BJ (cell line): ENCODE data around the gene GARIN5B. TPM values are rescaled to one million over a fixed set of nuclear protein-coding genes. Genes with fewer than 3 reads are reported as not detected.

Source experiments
- CTCF ChIA-PET: fragments of 350-600 bp; formaldehyde crosslinking; extraction: SDS; loops from one replicate; lab custom pipeline; 2021; ENCODE audit warnings: antibody characterized with exemption, inconsistent platforms; lab: Yijun Ruan, JAX
- POLR2A ChIA-PET: fragments of 300-600 bp; sonication (Branson Sonifier 250); formaldehyde crosslinking; extraction: SDS; loops from one replicate; lab custom pipeline; 2021; ENCODE audit warnings: antibody characterized with exemption; lab: Charles Lee
- DNase-seq: peaks from one replicate; pipeline ENCODE4 v3.0.0-alpha.2; 2011; ENCODE audit warnings: low read depth
- H3K27me3 ChIP-seq: 2 replicates; pipeline ENCODE4 v1.6.0; 2011; ENCODE audit warnings: low read length; ENCODE audit not compliant: control insufficient read depth, insufficient read depth
- H3K36me3 ChIP-seq: 2 replicates; pipeline ENCODE4 v1.5.1; 2011; ENCODE audit warnings: low read length; ENCODE audit not compliant: control insufficient read depth, insufficient read depth
- H3K4me3 ChIP-seq: 2 replicates; pipeline ENCODE4 v1.5.1; 2011; ENCODE audit warnings: low read depth, mild to moderate bottlenecking, control low read depth, low read length
- polyA plus RNA-seq: library from polyadenylated mRNA; depleted of rRNA; stranded (reverse); fragments of >200 nt; gene quantifications from 2 replicates; pipeline ENCODE4 v1.2.3, GENCODE V29; 2011
- TF ChIP-seq, protein P1 (sequence below): IDR thresholded peaks from 2 replicates; pipeline ENCODE4 v1.5.1; 2011; ENCODE audit warnings: low read depth, mild to moderate bottlenecking, control low read depth, inconsistent platforms, low read length, moderate library complexity; ENCODE audit not compliant: insufficient read depth

GARIN5B gene
- polyA plus RNA-seq, 1 experiment, result 0.02 TPM

- CTCF ChIA-PET, result interaction anchor here (1.3 kb wide), 1 partner anchor 13 kb away, joined by 3 read pairs; no protein-coding TSS in a partner anchor
- TF ChIP-seq, protein P1, sequence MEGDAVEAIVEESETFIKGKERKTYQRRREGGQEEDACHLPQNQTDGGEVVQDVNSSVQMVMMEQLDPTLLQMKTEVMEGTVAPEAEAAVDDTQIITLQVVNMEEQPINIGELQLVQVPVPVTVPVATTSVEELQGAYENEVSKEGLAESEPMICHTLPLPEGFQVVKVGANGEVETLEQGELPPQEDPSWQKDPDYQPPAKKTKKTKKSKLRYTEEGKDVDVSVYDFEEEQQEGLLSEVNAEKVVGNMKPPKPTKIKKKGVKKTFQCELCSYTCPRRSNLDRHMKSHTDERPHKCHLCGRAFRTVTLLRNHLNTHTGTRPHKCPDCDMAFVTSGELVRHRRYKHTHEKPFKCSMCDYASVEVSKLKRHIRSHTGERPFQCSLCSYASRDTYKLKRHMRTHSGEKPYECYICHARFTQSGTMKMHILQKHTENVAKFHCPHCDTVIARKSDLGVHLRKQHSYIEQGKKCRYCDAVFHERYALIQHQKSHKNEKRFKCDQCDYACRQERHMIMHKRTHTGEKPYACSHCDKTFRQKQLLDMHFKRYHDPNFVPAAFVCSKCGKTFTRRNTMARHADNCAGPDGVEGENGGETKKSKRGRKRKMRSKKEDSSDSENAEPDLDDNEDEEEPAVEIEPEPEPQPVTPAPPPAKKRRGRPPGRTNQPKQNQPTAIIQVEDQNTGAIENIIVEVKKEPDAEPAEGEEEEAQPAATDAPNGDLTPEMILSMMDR, result no peak
- H3K27me3 ChIP-seq, result no peaks in the 10 kb centered on the region
- H3K4me3 ChIP-seq, result no peak overlapping the region
- POLR2A ChIA-PET, result interaction anchor here (0.6 kb wide), 1 partner anchor 22 kb away, joined by 9 read pairs; no protein-coding TSS in a partner anchor
- DNase-seq, result no peak
- peaks cover 18% of the 10 kb centered on the region for H3K36me3 ChIP-seq
Measured at GRCh38 chr19:55345101-55345817, 17.8 kb downstream of the GARIN5B start.

DNA sequence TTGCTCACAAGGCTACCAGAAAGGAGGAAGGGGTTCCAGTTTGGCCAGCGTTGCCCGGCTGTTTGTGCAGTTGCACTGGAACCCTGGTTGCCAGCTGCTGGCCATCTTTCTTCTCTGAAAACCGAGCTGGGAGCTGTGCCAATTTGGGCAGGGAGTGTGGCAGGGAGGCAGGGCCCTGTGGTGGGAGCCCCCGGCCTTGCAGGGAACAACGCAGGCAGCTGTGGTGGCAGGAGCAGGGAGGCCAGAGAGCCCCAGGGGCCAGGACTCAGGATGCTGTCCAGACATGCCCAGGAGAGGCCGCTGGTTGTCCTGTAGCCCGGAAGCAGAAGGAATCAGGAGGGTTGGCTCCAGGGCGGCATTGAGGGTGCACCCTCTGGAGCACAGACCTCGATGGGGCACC is 18.6 kb downstream of the GARIN5B start:
- CTCF ChIA-PET, result interaction anchor here (1.0 to 1.3 kb wide), 2 partner anchors 12 to 20 kb away, joined by 3 read pairs; no protein-coding TSS in a partner anchor
- Histone ChIP-seq H3K4me3 (no peak overlapping the region), H3K36me3 (peaks cover 18% of the 10 kb centered on the region), H3K27me3 (no peaks in the 10 kb centered on the region)
- POLR2A ChIA-PET, result interaction anchor here (0.6 kb wide), 1 partner anchor 21 kb away, joined by 9 read pairs; no protein-coding TSS in a partner anchor
- DNase-seq, result no peak
- TF ChIP-seq, protein P1, result 0 out of 2 replicates have a peak, but pooled peaks have one; percentile 4

DNA sequence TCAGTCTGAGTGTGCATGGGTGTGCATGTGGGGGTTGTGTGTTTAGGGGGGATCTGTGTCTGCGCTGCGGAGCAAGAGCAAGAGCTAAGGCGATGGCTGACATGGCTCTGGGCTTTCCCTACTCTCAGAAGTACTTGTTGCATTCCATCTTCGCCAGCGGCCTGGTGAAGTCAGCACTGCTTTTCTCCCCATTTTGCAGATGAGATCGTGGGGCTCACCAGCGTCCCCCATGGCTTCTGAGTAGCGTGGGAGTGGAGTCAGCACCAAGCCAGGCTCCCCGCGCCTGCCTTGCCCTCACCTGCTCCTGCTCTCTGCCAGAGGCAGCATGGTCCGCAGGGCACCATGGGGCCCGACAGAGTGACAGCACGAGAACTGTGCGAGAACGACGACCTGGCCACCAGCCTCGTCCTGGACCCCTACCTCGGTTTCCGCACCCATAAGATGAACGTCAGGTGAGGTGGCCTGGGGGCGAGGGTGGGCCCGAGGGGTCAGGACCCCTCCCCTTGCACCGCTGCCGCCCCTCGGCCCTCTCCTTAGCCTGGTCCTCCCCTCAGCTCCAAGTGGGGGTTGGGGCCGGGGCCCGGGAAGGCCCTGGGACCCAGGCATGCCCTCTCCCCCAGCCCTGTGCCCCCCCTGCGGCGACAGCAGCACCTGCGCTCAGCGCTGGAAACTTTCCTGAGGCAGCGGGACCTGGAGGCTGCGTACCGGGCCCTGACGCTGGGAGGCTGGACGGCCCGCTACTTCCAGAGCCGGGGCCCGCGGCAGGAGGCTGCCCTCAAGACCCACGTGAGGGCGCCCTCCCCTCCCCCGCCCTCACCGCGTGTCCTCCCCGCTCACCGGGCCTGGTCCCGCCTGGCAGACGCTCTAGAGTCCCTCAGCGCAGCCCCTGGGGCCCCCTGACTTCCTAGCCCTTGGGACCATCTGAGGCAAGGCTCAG is 21.2 kb downstream of the GARIN5B start:
- Histone ChIP-seq H3K27me3 (no peaks in the 10 kb centered on the region), H3K36me3 (peaks cover 17% of the 10 kb centered on the region), H3K4me3 (no peak overlapping the region)
- ChIA-PET CTCF (no interaction called here), POLR2A (no interaction called here)
- TF ChIP-seq, protein P1, result no peak
- DNase-seq, result no peak

DNA sequence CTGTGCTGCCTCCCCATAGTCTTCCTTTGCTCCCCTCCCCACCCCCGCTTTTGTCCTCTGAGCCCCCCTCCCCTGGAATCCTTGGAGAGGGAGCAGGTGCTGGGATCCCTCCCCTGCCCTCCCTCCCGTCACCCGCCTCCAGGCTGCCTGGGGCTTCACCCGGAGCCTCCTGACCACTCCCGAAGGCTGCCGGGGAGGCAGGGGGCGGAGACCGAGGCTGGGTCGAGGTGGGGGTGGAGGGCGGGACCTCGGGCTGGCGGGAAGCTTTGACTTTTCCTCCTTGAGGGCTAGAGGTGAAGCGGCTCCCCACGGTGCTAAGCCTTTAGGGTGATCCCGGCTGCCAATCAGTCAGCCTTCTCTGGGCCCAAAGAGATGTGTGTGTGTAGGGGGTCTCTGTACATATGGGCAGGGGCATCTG is 21.9 kb downstream of the GARIN5B start:
- H3K27me3 ChIP-seq, result no peaks in the 10 kb centered on the region; the same call in 1 of the 2 replicates
- TF ChIP-seq, protein P1, result no peak
- ChIA-PET CTCF (interaction anchor here (0.7 kb wide), 1 partner anchor 43 kb away, joined by 3 read pairs; the partner anchor contains the start of gene TMEM238), POLR2A (no interaction called here)
- peaks cover 15% of the 10 kb centered on the region for H3K36me3 ChIP-seq
- no peak for DNase-seq
- peak overlapping the region; percentile 74 for H3K4me3 ChIP-seq
